HG02884 (cell line): Measurements from ENCODE around the gene SLX4IP.

Experiments
- ATAC-seq: cut with Tn5 transposase; IDR thresholded peaks from one replicate; pipeline ENCODE4 v1.9.1; 2021; ENCODE audit warnings: mild to moderate bottlenecking, moderate library complexity; ENCODE audit not compliant: unreplicated experiment

Gene SLX4IP

DNA sequence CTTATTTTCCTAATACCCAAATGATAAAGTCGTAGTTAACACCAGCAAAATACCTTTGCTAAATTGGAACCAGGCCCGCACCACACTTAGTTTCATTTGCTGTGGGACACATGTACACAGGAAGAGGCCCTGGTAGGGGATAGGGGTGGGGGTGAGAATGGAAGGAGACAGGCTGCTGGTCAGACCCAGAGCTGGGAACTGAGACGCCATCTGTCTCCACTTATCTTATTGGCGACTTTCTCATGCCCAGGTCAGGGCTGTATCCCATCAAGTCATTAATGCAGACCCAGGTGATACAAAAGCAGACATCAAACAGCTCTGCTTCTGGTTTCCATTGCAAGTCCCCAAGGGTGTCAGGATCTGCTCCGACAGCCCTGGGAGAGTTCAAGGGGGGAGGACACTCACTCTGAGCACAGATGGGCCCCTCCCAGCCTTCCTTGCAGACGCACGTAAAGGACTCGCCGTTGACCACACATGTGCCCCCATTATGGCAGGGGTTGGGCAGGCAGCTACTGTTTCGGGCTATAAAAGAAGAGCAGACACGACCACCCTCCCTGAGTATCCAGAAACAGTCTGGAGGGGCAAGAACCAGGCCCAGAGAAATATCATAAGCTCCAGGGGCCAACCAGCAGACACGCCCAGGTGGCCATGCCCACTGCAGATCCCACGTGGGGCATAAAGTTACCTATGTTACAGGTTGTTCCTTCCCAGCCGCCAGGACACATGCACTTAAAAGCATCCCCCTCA is 209.5 kb downstream of the SLX4IP start:
- peak; percentile 48 for ATAC-seq

DNA sequence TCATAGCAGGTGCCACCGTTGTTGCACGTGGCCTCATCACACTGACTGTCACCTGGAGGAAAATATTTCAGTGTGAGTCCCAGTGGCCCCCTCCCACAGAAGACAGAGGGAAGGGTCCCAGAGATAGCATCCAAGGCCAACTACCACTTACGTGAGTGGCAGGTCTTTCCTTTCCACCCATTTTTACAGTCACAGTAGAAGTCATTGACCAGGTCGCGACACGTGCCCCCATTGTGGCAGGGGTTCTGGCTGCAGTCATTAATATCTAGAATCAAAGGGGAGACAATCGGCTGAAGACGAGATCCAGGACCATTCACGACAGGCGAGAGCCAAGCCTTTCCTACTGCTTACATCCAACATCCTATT is 210.1 kb downstream of the SLX4IP start:
- no peak for ATAC-seq

DNA sequence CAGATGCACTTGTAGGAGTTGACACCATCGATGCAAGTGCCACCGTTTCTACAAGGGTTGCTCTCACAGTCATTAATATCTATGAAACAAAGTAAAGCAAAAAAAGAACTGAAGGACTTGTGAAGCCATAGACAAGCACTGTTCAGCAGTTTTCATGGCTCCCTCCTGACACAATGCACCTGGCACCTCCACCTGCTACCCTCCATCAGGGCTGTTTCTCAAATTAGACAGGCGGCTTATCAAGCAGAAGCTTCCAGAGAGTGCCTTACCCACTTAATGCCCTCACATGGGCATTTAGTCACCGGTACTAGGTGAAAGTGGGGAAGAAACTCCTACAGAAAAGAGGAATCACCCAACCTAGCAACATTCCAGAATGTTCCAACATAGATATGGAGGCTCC is 210.9 kb downstream of the SLX4IP start:
- ATAC-seq, result no peak

DNA sequence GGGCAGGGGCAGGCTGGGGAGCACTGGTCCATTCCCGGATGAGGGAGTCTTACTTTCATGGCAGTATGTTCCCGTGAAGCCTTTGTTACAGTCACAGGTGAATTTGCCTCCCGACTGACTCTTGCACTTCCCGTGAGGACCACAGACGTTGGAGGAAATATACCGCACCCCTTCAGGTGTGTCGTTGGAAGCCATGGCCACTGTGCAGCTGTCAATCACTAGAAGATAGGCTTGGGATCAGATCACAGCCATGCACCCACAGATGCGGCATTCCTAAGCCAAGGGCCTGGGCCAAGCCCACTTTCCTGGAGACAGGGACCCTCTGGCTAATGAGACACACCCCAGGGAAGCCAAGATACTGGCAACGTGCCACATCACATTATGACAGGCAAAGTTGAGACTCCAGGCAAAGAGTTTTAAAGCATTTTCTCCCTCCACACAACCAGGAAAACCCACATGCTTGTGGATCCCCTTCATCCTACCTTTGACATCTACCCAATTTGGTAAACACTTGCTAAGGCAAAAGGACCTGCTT is 211.8 kb downstream of the SLX4IP start:
- ATAC-seq, result no peak

DNA sequence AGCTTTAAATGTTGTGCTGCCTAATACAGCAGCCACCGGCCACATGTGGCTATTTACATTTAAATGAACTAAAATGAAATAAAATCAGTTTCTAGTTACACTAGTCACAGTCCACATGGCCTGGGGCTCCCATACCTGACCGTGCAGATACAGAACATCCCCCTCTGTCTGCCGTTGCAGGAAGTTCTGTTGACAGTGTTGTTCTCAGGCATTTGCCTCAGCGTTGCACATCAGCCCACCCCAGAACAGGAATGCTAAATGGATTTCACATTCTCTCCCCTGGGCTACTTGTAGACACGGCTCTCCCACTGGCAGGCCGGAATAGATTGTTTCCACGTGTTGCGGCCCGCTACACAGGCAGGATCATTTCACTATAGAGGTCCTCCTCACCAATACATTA is 212.4 kb downstream of the SLX4IP start:
- no peak for ATAC-seq

DNA sequence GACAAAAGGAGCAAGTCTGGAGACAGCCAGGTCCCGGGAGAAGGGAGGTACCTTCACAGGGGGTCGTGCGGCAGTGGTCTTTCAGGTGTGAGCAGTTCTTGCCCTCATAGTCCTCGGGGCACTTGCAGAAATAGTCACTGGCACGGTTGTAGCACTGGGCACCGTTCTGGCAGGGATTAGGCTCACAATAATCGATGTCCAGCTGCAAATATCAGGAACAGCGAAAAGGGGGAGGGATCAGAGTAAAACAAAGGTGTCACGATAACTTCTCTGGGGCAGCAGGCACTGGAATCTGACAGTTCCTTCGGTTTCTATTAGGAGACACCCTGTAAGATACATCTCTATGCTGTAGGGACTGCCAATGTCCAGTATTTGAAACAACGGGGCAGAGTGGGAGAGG is 212.8 kb downstream of the SLX4IP start:
- ATAC-seq, result no peak

DNA sequence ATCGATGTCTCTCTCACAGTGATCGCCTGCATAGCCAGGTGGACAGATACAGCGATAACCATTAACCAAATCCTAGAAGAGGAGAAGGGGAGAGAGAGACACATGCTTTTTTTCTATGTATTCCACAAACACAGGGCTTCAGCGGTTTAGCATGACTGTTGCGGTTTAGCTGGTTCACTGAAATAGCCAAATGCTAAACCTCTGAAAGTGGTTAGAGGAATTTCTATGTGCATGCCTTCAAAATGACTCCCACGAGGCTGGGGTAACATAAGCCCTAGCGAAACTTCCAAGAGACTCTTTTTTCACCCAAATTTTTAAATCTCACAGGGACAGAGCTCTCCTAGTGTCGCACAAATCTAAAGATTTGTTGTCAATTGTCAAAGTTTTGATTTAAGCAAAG is 213.5 kb downstream of the SLX4IP start:
- ATAC-seq, result no peak

DNA sequence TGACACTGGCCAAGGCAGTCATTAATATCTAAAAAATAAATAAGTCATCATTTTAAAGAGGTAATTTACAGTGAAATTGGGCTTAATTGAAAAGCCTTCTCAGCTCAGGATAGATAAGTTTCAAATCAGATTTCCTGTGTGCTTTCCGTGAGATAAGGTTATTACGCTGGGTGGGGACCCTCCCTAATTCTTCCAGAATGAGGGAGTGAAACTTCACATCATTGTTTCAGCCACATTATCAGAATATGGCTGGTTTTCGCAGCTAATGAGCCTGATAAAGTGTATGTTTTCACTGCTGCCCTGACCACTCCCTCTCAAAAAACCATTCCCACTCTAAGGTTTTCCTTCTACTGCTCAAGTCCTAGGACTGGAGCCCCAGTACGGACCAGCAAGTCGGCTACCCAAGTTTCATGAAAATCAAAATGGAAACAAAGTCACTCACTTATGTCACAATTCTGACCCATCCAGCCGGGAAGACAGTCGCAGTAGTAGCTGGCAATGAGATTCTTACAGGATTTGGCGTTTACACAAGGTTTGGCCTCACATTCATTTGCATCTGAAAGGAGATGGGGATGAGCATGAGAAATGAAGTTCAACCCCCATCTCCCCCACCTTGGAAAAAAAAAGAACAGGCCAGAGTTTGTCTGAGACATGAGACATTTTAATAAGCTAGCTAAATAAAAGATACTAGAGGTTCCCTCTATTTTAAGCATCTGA is 214.1 kb downstream of the SLX4IP start:
- ATAC-seq, result no peak

DNA sequence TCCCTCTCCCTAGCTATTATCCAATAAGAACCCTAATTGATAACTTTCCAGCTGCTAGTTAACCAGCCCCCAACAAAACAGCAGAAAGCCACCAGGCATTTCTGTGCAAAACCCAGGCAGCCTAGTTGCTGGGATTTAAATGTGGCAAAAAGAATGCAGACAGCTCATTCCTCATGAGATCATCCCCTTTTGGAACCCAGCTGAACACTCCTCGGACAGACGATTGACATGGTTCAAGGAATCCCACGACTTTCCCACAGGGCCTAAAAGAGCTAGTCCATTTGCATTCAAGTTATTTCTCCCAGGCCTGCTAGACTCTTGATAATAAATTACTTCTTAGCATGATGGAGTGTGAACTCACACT is 214.7 kb downstream of the SLX4IP start:
- no peak for ATAC-seq

DNA sequence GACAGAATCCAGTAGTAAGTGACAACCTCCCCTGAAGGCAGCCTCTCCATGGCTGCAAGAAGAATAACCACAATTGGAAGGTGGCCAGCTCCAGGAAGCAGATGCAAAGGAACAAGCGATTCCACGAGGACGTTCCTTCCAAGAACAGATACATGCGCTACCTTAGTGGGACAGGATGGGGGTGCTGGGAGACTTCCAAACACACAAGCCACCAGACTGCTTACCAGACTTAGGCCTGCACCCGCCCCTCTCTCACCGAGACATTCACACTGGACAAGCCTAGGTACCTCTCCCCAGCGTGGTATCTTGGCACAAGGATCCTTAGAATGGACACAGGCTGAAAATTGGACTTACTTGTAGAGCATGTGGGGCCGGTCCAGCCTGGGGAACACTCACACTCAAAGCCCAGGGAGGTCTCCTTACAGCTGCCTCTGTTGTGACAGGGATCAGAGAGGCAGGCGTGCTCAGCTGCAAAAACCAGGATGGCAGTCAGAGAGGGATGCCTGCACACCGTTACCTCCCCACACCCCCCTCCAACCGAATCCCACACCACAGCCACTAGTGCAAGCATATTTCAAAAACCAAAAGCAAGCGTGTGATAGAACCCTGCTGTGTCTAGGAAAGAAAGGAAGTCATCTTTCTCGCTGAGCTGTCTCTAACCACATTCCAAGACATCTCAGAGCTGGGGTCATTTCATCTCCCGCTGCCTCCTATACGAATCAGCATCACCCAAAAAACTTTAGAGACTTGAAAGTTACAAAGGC is 216.3 kb downstream of the SLX4IP start:
- no peak for ATAC-seq

DNA sequence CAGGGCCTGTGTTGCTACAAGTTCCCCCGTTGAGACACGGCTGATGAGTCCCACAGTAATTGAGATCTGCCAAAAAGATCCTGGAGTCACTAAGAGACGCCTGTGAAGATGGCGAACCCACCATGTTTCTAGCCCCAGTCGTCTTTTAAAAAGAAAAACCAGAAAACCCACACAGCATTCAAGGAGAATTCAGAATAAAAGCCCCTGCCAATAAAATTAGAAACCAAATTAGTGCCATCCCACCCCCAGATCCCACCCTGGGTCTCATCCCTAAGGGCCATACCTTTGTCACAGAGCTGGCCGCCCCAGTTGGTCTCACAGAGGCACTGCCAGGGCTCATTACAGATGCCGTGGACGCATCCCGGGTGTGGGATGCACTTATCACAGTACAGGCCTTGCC is 217.1 kb downstream of the SLX4IP start:
- ATAC-seq, result no peak

DNA sequence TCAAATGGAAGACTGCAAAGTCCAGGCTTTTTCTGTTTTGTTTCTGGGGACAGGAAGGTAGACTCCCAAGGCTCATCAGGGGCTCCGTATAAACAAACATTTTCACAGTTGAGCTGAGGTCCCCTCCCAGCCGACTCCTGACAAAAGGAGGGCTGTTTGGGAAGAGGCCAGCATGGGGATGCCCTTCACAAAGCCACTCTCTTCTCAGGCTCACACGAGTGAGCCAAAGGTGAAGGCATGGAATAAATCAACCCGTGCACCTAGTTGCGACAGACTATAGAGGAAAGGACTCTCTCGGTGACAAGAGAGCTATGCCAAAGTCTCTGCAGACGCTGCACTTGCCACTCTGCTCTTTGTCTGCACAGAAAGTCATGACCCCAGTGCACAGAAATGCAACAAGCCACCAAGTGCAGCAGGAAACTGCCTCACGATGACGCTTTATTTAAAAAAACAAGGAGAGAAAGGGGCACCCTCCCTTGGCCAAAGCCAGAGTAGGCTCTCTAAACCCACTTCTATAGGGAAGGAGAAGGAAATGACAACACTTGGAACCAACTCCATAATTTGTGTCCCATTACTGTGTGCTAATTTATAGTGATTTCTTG is 217.7 kb downstream of the SLX4IP start:
- ATAC-seq, result no peak

DNA sequence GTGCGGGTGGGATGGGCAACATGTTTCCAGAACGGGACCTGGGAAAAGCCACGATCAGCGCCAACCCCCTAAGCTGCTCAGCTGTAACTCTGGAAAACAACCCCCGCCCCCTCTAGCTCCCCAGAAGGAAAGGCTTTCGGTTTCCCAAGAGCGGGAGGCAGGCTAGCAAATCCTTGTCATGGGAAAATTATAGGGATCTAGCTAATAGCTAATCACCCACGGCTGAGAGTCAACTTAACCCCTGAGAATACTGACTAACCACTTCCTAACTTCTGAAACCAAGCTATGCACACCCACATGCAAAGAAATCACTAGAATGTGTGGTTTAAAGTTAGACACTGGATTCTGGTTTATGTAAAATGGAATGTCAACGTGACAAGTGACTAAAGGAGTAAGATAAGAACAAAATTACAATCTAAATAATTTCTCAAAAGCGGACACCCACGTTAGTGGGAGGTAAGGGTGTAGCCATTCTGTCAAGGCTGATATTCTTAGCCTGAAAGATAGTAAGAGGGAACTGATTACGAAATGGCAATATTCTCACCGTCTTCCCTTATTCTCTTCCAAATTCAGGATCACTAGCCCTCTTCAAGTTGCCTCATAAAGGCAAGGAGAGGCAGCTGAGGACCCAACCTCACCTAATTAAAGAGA is 218.6 kb downstream of the SLX4IP start:
- ATAC-seq, result no peak

DNA sequence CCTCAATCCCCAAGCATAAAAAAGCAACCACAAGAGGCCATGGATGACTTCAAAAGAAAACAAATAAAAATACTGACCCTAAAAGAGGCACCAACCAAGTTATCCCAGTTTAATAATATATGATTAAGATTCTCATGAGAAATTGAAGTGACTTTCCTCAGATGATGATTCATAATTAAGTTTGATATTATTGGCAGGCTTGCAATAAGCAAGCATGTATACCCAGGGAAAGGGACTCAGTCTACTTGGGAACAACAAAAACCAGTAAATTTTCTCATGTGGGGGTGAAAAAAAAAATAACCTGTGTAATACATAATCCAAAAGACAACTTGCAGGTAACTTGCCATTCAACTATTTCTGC is 219.1 kb downstream of the SLX4IP start:
- ATAC-seq, result no peak

DNA sequence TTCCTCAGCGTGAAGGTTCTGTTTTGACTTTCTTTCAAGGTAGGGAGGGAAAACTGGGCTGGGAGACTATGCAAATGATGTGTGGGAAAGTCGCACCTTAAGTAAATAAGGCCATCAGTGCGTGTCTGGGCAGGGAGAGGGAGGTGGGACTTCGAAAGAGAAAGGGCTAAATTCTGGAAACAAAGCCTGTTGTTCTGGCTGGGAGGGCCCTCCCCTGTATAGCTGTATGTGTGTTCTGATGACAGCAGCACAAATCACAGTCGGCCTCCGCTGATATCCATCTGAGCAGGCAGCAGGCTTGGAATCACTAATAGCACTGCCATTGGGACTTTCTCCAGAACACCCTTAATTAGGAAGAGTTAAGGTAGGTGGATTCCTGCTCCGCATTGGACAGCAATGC is 219.5 kb downstream of the SLX4IP start:
- ATAC-seq, result peak; percentile 59

DNA sequence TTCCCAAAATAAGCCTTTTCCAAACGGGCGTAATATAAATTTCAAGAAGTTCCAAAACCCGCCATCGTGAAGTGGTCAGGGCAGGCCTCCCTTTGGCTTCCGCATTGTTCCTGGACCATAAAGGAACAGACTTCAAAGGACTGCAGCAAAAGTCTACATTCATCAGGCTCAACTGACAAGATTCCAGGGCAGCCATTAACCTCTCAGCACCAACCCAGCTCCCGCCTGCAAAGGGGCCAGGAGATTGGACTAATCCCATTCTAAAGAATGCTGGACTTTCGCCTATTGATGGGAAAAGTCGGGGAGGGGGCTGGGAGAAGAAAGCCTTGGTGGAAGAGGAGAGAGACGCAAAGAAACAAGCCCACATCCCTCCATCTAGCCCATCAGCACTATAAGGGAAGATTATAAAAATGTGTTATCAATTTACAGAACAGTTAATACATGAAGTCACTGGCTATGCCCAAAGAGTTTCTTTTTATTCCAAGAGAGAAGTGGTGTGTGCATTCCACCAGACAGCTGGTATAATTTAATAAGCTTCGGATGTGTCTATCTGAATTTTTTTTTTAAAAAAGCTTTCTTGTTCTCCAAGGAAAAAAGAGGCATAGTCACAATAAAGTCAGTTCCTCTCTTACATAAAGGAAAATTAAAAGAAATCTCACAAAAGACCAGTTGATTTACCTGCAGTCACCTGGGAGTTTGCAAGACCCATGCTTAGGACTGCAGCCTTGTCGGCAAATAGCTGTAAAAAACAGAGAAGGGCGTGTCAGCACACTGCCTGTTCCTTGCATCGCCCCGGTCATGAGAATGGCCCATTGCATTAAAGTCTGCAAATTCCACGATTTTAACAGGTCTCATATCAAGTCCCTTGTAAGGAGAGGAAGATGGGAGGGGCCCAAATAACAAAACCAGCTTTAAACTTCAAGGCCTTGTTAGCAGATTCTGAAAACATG is 220.9 kb downstream of the SLX4IP start:
- ATAC-seq, result no peak

DNA sequence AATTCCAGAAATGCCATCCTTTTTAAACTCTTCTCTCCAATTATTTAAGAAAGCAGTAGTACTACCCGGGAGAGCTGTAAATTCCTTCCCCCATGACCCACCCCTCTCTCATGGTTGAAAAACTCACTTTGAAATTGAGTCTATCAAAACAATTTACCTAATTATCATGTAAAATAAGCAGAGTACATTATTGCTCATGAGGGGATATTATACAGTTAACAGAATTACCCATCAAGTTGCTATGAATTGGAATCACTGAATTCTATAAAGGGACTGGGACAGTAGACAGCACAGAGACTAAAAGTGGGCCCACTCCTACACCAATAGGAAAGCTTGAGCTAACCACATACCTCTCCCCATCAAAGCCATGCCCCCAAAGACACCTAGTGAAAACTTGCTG is 222.3 kb downstream of the SLX4IP start:
- ATAC-seq, result no peak

DNA sequence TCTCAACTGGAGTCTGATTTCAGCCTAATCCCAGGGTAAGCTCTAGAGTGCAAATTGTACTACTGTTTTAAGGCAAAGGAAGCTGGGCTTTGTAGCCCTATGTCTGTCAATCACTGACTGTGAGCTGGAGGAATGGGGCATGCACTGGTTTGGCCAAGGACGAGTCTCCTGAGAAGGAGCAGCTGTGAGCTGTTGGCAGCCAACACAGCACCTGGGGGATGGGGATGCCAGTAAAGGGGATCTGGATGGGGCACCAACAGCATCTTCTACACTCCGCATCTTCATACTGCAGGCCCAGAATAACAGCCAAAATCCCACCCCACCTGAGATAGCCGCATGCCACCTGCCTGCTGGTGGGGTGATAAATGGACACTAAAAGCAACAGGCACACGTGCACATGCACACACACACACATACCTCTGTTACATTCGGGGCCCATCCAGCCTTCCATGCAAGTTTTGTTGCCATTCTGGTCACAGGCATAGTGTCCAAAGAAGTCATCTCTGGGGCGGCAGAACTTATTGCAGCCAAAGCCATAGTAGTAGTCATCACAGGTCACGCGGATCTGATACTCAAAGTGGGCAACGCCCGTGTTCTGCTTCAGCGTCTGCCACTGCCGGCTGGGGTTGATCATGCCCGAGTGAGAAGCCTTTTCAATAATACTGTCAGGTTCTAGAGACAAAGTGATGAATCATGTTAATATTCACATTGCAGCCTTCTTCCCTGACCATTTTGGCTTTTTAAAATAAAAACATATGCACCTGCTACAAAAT is 223.1 kb downstream of the SLX4IP start:
- ATAC-seq, result no peak
